T-helper 2 cell treated with Interferon-gamma antibody and Interleukin-4, amounts not matched to agents 5 μg/mL and 100 μg/mL, for 36 hours (primary cell): ENCODE results near the gene ITGB3.

Experiments
- DNase-seq: peaks from one replicate; pipeline ENCODE4 v3.0.0; 2021; ENCODE audit warnings: low spot score
- H3K27ac Mint-ChIP-seq: one replicate; pipeline ENCODE4 v1.8.0; 2021; ENCODE audit warnings: mild to moderate bottlenecking, mixed read lengths
- H3K27me3 Mint-ChIP-seq: one replicate; pipeline ENCODE4 v1.8.0; 2021; ENCODE audit warnings: low read depth, mixed read lengths
- H3K36me3 Mint-ChIP-seq: one replicate; pipeline ENCODE4 v1.8.0; 2021; ENCODE audit warnings: low read depth, mixed read lengths
- H3K4me1 Mint-ChIP-seq: one replicate; pipeline ENCODE4 v1.8.0; 2021; ENCODE audit warnings: low read depth, mixed read lengths
- H3K4me3 Mint-ChIP-seq: one replicate; pipeline ENCODE4 v1.8.0; 2022; ENCODE audit warnings: mild to moderate bottlenecking, moderate library complexity, mixed read lengths
- H3K9me3 Mint-ChIP-seq: one replicate; pipeline ENCODE4 v1.8.0; 2021; ENCODE audit warnings: mixed read lengths

Gene ITGB3

DNA sequence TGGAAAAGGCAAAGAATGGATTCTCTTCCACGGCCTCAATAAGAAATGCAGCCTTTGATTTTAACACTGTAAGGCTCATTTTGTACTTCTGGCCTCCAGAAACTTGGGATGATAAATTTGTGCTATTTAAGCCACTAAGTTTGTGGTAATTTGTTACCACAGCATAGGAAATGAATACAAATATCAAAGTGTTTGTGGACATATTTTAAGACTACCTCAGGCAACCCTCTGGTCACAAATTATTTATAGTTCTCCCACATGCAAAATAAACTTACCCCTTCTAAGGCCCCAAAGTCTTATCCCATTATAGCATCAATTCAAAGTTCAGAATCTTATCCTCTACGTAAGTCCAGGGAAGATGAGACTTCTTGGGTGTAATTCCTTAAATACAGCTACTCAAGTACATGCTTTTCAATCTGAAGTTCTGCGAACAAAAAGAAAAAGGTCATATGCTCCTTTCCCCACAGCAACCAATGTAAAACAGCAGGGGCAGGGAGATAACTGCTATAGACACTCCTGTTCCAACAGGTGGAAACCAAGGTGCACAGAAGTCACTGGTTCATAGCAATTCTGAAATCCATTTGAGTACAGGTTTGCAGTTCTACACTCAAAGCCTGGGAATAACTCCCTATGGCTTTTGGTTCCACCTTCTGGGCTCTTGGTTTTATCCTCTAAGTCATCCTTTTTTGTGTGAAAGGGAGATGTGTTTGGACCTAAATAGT lies 64.7 kb downstream of the ITGB3 start:
- Mint-ChIP-seq H3K4me1 (peaks cover 7% of the 10 kb centered on the region), H3K36me3 (no peaks in the 10 kb centered on the region), H3K9me3 (peaks cover 5% of the 10 kb centered on the region), H3K27ac (no peak overlapping the region), H3K4me3 (no peak overlapping the region), H3K27me3 (peaks cover 29% of the 10 kb centered on the region)
- no peak for DNase-seq

DNA sequence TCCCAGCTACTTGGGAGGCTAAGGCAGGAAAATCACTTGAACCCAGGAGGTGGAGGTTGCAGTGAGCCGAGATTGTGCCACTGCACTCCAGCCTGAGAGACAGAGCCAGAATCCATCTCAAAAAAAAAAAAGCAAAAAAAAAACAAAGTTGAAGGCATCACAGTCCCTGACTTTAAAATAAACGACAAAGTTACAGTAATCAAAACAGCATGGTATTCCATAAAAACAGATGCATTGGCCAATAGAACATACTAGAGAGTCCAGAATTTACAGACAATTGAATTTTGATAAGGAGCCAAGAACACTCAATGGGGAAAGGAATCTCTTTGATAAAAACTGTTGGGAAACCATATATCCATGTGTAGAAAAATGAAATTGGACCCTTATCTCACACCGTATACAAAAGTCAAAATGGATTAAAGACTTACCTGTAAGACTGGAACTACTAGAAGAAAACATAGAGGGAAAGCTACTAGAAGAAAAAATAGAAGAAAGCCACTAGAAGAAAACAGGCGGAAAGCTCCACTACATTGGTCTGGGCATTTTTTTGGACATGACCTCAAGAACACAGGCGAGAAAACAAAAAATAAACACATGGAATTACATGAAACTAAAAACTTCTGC lies 67.4 kb downstream of the ITGB3 start:
- Mint-ChIP-seq H3K9me3 (peaks cover 5% of the 10 kb centered on the region), H3K27ac (no peak overlapping the region)

DNA sequence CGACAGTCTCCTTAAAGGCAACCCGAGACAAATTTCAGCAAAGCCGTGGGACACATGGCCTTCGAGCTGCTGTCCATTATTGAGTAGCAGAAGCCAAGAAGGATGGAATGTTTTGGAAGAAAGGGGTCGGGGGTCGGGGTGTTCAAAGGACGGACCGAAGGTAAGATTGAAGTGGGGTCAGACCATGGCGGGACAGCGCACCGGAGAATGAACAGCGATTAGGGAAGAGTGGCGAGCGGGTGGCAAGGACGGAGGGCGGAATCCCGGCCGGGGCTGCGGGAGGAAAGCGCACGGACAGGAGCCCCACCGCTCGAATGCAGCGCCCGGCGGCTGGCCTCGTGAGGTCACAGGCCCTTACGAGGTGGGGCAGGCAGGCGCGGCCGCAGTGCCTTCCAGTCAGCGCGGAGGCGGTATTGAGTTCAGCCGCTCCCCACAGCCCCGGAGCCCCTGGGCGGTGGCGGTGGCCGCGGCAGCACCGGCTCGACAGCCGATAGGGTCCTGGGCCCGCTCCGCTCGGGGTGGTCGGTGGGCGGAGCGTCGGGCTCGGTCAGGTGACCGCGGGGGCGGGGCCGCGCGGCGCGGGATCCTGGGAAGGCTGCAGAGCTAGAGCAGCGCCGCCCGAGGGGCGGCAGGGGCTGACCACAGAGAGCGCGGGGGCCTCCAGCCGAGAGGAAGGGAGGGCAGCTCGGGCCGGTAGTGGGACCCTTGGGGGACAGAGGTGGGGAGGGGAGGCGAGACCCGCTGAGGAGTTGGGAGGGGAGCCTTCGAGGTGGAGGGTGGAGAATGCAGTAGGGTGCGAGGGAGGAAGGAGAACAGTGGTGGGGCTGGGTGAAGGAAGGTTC lies 70.0 kb downstream of the ITGB3 start, which contains the start of gene EFCAB13:
EFCAB13 (plus strand) TSS at position 574 of the 842 bp plus-strand sequence. CDS start 4,399 bp downstream, outside the sequence.
- peak within 1 kb of the TSS; percentile 95 for H3K27ac Mint-ChIP-seq
- peaks cover 12% of the 10 kb centered on the region for H3K4me1 Mint-ChIP-seq
- DNase-seq = peak; percentile 82
- H3K9me3 Mint-ChIP-seq = peaks cover 5% of the 10 kb centered on the region
- H3K36me3 Mint-ChIP-seq = no peaks in the 10 kb centered on the region
- peaks cover 22% of the 10 kb centered on the region for H3K27me3 Mint-ChIP-seq
- peak within 1 kb of the TSS; percentile 96 for H3K4me3 Mint-ChIP-seq

More for the DNA sequence above, 67.4 kb downstream of the ITGB3 start:
- H3K36me3 Mint-ChIP-seq = no peaks in the 10 kb centered on the region
- H3K4me1 Mint-ChIP-seq = peaks cover 12% of the 10 kb centered on the region
- H3K4me3 Mint-ChIP-seq = no peak overlapping the region
- DNase-seq = no peak
- H3K27me3 Mint-ChIP-seq = peaks cover 30% of the 10 kb centered on the region

DNA sequence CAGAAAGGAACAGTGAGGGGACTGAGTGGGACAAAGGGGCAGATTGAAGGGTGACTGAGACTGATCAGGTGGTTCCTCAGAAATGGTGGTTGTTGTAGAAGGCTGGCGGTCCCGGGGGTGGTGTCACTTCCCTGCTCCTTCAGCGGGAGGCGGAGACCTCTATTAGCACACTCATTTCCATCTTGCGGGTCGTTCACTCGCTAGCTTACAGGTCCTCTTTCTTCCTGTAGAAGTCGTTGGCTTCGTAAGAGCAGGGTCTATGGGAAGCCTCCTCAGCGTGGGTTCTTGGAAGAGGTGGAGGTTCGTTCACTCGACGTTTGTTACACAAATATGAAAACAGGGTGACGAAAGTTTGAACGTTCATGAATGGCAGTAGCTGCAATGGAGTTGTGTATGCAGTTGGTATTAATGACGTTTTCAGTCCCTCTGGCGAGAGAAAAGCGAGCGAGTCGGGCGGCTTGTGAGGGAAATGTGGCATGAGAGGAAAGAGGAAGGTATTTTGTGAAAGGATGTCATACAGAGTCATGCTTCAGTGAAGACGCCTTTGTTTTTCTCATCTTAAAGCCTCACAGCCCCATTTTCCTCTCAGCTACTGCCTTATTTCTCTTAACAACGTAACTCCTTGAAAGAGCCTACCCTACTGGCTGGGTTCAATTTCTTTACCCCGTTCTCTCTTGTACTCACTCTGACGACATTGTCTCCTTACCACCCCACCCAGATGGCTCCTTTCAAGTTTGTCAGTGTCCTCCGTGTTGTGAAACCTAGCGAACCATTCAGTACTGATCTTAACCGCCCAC lies 70.8 kb downstream of the ITGB3 start:
- peak; percentile 52 for DNase-seq
- Mint-ChIP-seq H3K36me3 (no peaks in the 10 kb centered on the region), H3K9me3 (peaks cover 5% of the 10 kb centered on the region), H3K27me3 (peaks cover 22% of the 10 kb centered on the region), H3K4me1 (peaks cover 12% of the 10 kb centered on the region), H3K4me3 (peak overlapping the region; percentile 91), H3K27ac (peak overlapping the region; percentile 95)

DNA sequence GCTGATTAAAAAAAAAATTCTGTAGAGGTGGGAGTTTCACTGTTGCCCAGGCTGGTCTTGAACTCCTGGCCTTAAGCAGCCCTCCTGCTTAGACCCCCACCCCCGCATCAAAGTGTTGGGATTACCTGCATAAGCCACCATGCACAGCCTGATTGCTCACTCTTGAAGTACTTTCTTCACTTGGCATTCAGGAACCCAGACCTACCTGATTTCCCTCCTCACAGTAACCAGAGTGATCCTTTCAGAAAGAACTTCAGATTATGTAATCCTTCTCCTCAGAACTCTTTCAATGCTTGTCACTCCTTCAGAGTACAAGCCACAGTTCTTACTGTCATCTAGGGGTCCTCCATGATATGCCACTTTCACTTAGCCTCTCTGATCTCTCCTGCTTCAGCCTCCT lies 71.5 kb downstream of the ITGB3 start:
- peaks cover 12% of the 10 kb centered on the region for H3K4me1 Mint-ChIP-seq
- peak overlapping the region; percentile 91 for H3K4me3 Mint-ChIP-seq
- H3K9me3 Mint-ChIP-seq = peaks cover 5% of the 10 kb centered on the region
- H3K27me3 Mint-ChIP-seq = peaks cover 19% of the 10 kb centered on the region
- H3K27ac Mint-ChIP-seq = peak overlapping the region; percentile 17
- H3K36me3 Mint-ChIP-seq = no peaks in the 10 kb centered on the region
- DNase-seq = no peak

DNA sequence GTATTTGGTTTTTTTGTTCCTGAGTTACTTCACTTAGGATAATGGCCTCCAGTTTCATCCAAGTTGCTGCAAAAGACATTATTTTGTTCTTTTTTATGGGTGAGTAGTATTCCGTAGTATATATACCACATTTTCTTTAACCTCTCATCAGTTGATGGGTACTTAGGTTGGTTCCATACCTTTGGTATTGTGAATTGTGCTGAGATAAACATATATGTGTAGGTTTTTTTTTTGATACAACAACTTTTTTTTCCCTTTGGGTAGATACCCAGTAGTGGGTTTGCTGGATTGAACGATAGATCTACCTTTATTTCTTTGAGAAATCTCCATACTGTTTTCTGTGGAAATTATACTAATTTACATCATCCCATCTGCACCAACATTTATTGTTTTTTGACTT lies 76.9 kb downstream of the ITGB3 start:
- no peak overlapping the region for H3K27ac Mint-ChIP-seq
- peaks cover 4% of the 10 kb centered on the region for H3K4me1 Mint-ChIP-seq
- no peaks in the 10 kb centered on the region for H3K36me3 Mint-ChIP-seq
- peaks cover 2% of the 10 kb centered on the region for H3K27me3 Mint-ChIP-seq
- no peak overlapping the region for H3K4me3 Mint-ChIP-seq
- DNase-seq = no peak
- no peaks in the 10 kb centered on the region for H3K9me3 Mint-ChIP-seq

DNA sequence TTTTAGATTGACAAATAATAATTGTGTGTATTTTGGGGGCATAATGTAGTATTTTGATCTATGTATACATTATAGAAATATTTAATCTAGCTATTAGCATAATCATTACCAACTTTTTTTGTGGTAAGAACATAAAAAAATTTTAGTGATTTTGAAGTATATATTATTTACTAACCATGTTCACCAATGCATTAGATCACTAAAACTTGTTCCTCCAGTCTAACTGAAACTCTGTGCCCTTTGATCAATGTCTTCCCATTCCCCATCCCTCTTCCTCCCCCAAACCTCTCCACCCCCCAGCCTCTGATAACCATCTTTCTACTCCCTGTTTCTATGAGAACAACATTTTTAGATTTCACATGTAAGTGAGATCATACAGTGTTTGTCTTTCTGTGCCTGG lies 78.7 kb downstream of the ITGB3 start:
- H3K27me3 Mint-ChIP-seq = peaks cover 2% of the 10 kb centered on the region
- DNase-seq = no peak
- H3K4me3 Mint-ChIP-seq = no peak overlapping the region
- H3K4me1 Mint-ChIP-seq = peaks cover 3% of the 10 kb centered on the region
- no peaks in the 10 kb centered on the region for H3K36me3 Mint-ChIP-seq
- no peaks in the 10 kb centered on the region for H3K9me3 Mint-ChIP-seq
- H3K27ac Mint-ChIP-seq = no peak overlapping the region

DNA sequence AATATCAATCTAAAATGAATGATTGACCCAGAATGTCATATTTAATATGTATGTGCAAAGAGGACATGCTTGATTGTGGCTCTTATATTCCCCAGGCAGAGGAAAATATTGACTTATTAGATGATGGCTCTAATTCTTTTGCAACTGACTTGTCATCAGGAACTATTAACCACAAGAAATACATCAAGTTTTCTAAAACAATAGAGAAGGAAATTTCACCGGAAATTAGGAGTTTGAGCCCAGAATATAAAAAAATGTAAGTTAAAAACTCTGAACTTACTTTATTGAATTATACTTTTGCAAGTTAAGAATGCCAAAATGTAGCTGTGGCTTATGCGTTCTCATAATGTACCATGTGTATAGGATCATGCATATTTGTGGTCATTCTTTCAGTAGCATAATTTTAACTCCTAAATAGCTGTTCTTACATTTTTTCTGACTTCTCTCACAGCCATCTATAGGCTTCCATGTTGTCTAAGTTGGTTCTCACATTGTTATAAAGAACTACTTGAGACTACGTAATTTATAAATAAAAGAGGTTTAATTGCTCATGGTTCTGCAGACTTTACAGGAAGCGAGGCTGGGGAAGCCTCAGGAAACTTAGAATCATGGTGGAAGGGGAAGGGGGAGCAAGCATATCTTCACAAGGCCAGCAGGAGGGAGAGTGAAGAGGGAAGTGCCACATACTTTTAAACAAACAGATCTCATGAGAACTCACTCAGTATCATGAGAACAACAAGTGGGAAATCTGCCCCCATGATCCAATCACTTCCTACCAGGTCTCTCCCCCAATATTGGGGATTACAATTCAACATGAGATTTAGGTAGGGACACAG lies 81.7 kb downstream of the ITGB3 start:
- no peaks in the 10 kb centered on the region for H3K27me3 Mint-ChIP-seq
- no peak overlapping the region for H3K27ac Mint-ChIP-seq
- H3K9me3 Mint-ChIP-seq = no peaks in the 10 kb centered on the region
- no peak overlapping the region for H3K4me3 Mint-ChIP-seq
- no peaks in the 10 kb centered on the region for H3K36me3 Mint-ChIP-seq
- peaks cover 3% of the 10 kb centered on the region for H3K4me1 Mint-ChIP-seq
- DNase-seq = no peak

DNA sequence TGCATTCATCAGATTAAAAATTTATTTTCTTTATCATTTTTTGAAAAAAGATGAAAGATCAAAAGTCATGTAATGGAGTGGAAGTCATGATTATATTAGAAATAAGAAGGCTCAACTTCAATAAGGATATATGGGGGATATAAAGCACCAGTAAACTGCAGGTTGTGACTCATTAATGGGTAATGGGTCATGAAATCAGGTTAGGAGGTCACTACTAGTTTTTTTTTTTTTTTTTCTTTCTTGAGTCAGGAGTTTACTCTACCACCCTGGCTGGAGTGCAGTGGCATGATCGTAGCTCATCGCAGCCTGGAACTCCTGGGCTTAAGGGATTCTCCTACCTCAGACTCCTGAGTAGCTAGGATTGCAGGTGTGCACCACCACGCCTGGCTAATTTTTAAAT lies 84.4 kb downstream of the ITGB3 start:
- H3K4me3 Mint-ChIP-seq = no peak overlapping the region
- H3K27ac Mint-ChIP-seq = no peak overlapping the region
- no peak for DNase-seq
- no peaks in the 10 kb centered on the region for H3K9me3 Mint-ChIP-seq
- H3K27me3 Mint-ChIP-seq = no peaks in the 10 kb centered on the region
- H3K4me1 Mint-ChIP-seq = no peaks in the 10 kb centered on the region
- H3K36me3 Mint-ChIP-seq = peaks cover 2% of the 10 kb centered on the region

DNA sequence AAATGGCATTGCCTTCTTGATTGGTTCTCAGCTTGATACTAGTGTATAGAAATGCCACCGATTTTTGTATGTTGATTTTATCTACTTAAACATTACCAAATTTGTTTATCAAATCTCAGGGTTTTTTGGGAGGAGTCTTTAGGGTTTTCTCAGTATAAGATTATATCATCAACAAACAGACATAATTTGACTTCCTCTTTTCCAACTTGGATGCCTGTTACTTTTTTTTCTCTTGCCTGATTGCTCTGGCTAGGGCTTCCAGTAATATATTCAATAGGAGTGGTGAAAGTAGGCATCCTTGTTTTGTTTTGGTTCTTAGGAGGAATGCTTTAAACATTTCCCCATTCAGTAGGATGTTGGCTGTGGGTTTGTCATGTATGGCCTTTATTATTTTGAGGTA lies 99.2 kb downstream of the ITGB3 start:
- Mint-ChIP-seq H3K9me3 (peaks cover 3% of the 10 kb centered on the region), H3K4me1 (peaks cover 6% of the 10 kb centered on the region), H3K36me3 (no peaks in the 10 kb centered on the region), H3K27ac (no peak overlapping the region), H3K27me3 (peaks cover 3% of the 10 kb centered on the region), H3K4me3 (no peak overlapping the region)
- no peak for DNase-seq

DNA sequence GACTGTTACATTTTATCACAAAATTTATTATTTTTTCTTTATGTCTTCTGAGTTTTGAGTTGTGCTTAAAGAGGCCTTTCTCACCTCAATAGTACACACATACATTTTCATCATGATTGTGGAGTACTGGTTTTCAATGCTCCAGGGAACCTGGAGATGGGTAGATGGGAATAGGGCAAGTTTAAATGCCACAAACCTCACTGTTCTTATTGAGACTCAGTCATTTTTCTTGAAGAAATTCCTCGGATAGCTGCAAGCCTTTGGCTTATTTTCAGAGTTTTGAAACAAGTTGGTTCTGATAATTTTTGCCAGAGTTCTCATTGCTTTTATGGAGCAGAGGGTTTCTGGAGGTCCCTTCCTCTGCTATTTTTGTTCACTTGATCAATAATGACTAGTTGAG lies 105.0 kb downstream of the ITGB3 start:
- peaks cover 3% of the 10 kb centered on the region for H3K4me1 Mint-ChIP-seq
- H3K27me3 Mint-ChIP-seq = no peaks in the 10 kb centered on the region
- H3K4me3 Mint-ChIP-seq = no peak overlapping the region
- peaks cover 3% of the 10 kb centered on the region for H3K9me3 Mint-ChIP-seq
- no peaks in the 10 kb centered on the region for H3K36me3 Mint-ChIP-seq
- no peak for DNase-seq
- H3K27ac Mint-ChIP-seq = no peak overlapping the region
